GM18498 (cell line): Measurements from ENCODE around the gene SHCBP1L.

ENCODE experiments used
- ATAC-seq: cut with Tn5 transposase; IDR thresholded peaks from one replicate; pipeline ENCODE4 v1.9.1; 2021; ENCODE audit warnings: mild to moderate bottlenecking, moderate library complexity; ENCODE audit not compliant: unreplicated experiment

SHCBP1L gene

DNA sequence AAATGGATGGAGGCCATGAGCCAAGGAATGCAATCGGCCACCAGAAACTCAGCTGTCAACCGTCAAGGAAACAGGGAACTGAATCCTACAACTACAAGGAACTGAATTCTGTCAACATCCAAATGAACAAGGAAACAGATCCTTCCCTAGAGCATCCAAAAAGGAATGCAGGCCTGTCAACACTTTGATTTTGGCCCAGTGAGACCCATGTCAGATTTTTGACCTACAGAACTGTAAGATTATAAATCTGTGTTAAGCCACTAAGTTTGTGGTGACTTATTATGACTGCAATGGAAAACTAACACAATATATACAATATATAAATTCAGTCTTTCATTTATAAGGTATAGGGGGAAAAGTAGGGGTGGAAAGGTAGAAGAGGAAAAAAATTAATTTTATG lies 55.3 kb downstream of the SHCBP1L start:
- ATAC-seq, result no peak

DNA sequence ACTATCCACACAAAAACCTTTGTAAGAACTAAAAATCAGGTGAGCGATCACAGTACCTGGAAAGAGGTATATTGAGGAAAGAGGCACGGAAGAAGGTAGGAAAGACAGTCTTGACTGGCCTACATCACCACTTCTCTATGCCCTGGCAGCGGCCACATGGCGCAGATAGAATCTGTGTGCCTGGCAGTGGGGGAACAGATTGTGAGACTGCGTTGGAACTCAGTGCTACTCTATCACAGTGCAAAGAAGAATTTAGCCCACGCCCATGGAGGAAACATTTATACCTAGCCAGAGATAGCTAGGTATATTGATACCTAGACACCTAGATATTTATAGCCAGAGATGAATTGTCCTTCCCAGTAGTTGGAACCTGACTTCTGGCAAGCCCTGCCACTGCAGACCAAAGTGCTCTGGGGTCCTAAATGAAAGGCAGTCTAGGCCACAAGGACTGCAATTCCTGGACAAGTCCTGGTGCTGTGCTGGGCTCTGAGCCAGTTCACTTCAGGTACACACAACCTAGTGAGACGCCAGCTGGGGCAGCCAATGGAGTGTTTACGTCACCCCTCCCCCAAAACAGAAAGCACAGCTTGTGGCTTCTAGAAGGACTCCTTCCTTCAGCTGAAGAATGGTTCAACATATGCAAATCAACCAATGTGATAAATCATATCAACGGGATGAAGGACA lies 61.9 kb downstream of the SHCBP1L start:
- ATAC-seq, result no peak

DNA sequence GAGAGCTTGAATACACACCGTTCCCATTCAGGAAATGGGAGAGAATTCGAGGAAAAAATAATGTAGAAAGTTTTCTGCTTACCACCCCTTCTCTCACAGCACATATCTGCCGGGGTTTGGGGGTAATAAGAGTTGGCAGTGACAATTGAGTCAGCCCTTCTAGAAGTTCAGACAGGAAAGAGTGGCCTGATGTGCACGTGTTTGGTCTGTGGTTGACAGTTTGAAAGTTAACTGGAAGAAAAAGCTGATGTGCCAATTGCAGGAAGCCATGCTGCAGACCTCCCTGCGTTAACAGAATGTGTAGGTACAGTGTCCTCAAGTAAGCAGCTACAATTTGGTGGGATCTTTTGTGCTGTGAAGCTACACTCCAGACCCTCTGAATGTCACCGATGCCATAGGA lies 63.0 kb downstream of the SHCBP1L start:
- no peak for ATAC-seq

DNA sequence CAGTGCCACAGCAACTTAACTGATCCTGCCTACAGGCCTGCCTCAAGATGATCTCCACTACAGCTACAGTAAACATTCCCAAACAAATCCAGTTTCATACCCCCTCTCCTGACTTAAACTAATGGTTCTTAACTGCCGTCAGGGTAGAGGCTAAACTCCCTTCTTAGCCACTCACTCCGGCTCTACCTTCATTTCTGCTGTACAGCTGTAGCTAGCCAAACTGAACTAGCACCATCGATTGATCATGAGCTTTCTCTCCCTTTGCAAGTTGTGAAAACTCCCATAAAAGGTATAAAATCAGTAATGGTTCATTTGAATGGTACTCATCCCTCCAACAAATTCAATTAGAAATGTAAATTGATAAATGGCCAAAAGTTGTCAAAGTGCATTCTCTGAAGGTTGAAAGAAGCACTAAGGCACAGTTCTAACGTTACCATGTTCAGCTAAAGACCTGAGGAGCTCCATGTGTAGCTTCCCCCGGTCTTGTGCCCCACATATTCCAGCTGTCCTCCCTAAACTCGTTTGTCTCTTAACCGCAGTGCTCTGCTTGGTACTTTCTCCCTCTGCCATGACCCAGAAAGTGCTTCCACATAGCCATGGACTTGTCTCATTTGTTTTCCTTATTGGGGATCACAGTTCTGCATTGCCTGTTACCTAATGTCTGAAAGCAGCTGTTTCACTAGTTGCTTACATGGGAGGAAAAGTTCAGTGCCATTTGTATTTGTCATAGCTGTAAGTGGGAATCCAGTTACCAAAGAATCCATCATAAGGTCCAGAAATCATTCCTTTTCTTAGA lies 64.0 kb downstream of the SHCBP1L start:
- no peak for ATAC-seq

DNA sequence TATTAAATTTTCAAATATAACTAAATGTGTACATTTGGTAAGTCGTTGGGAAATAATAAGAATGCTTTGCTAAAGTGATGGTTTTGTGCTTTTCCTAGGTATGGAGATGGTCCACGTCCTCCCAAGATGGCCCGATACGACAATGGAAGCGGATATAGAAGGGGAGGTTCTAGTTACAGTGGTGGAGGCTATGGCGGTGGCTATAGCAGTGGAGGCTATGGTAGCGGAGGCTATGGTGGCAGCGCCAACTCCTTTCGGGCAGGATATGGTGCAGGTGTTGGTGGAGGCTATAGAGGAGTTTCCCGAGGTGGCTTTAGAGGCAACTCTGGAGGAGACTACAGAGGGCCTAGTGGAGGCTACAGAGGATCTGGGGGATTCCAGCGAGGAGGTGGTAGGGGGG lies 66.0 kb downstream of the SHCBP1L start:
- no peak for ATAC-seq

DNA sequence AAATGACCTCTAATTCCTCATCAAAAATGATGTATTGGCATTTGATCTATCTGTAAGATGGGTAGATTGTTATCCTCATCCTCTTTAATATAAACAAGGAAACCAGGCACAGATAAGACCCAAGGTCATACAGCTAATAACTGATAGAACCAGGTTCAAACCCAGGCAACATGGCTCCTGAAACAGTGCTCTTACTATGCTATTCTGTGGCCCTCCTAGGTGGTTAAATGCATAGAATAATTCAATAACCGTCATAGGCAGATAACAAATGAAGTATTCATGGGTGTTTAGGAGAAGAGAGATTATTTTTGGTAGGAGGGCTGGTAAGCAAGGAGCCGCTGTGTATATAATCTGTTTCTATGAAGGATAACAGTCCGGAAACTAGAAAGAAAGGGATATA lies 67.4 kb downstream of the SHCBP1L start:
- no peak for ATAC-seq

DNA sequence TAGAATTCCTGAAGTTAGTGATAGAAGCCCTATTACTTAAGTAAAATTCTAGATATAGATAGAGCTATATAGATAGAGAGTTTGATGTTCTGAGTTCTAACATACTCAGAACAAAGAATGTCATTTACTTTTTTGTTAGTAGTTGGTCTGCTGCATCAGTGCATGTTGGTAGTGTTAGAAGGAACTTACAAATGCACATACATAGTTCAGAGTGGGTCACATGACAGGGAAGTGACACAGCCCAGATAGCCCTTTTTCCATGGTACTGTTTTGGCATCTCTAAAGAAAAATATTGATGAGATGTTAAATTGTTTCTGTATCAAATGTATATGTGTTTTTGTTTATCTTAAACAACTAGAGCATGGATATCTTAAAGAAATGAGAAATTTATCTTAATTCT lies 68.1 kb downstream of the SHCBP1L start:
- ATAC-seq, result no peak

DNA sequence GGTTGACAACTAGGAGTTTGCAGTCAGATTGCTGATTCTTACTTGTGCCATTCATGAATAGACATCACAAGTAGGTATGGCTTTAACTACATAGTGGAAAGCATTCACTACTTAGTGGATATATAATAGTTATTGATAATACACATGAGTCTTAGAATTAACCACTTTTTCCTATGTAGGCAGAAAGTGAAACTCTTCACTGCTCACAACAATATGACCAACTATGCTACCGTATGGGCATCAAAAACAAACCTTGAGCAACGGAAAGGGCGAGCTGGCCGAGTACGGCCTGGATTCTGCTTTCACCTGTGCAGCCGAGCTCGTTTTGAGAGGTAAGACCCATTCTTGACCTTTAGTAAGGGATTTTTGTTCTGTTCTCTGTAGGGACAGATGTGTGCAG lies 75.1 kb downstream of the SHCBP1L start:
- ATAC-seq, result no peak

DNA sequence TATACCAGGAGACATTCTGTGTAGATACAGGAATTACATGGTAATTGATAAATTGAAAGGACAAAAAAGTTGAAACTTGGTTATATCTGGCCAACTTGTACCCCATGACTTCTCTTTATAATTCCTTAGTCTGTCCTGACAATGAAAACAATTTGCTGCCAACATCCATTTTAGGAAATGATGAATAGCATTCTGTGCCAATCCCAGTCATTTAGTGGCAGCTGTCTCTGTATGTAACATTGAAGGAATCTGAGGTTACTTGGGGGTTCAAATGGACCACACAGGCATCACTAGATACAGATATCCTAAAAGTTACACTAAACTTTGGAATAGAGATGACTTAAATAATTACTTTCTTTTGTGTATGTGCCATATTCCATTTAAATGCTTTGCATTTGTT lies 75.6 kb downstream of the SHCBP1L start:
- no peak for ATAC-seq

DNA sequence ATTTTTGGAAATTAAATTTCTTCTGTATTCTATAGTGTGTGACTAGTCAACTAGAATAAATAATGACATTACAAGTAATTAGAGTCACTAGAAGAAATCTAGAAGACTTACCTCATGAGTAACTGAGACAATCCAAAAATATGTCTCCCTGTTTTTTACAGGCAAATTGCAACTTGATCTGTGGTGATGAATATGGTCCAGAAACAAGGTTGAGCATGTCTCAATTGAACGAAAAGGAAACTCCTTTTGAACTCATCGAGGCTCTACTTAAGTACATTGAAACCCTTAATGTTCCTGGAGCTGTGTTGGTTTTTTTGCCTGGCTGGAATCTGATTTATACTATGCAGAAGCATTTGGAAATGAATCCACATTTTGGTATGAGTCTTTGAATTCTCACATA lies 77.1 kb downstream of the SHCBP1L start:
- no peak for ATAC-seq

DNA sequence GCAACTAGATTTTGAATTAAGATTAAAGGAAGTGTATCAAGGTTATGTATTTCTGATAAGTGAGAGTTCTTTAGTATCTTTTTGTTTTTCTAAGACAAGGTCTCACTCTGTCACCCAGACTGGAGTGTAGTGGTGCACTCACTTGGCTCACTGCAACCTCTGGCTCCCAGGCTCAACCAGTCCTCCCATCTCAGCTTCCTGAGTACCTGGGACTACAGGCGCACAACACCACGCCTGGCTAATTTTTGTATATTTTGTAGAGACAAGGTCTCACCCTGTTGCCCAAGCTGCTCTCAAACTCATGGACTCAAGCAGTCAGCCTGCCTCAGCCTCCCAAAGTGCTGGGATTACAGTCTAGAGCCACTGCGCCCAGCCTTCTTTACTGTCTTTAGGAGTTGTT lies 80.1 kb downstream of the SHCBP1L start:
- no peak for ATAC-seq

DNA sequence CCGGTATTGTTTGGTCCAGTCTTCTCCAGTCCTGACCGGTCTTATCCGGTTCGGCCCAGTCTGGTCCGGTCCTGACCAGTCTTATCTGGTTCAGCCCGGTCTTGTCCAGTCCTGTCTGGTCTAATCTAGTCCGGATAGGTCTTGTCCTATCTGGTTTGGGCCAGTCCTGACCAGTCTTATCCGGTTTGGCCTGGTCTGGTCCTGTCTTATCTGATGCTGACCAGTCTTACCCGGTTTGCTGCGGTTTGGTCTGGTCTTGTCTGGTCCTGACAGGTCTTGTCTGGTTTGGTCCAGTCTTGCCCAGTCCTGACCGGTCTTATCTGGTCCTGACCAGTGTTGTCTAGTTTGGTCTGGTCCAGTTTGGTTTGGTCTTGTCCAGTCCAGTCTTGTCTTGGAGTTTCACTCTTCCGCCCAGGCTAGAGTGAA lies 83.7 kb downstream of the SHCBP1L start:
- ATAC-seq, result no peak

DNA sequence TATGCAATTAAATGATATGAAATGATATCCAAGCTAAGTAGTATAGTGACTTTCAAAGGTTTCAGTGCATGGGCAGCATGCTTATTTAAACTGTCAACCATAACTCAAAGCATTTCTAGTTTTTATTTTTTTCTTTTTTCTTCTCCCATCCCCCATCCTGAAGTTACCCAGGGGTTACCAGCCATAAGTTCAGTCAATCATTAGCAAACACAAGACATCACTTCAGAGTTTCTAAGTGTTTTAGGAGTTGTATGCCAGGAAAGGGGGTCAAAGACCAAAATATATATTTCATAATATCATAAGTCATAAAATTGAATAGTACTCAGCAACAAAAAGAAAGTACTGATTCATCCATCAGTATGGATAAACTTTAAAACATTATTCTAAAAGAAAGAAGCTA lies 85.1 kb downstream of the SHCBP1L start:
- no peak for ATAC-seq

DNA sequence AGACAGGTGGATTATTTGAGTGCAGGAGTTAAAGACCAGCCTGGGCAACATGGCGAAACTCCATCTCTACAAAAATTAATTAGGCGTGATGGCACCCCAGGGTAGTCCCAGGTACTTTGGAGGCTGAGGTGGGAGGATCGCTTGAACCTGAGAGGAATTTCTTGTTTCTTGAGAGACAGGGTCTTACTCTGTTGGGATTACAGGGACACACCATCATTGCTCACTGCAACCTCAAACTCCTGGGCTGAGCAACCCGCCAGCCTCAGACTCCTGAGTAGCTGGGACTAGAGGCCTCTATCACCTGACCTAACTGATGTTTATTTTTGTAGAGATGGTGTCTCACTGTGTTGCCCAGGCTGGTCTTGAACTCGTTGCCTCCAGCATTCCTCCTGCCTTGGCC lies 89.0 kb downstream of the SHCBP1L start:
- ATAC-seq, result no peak

DNA sequence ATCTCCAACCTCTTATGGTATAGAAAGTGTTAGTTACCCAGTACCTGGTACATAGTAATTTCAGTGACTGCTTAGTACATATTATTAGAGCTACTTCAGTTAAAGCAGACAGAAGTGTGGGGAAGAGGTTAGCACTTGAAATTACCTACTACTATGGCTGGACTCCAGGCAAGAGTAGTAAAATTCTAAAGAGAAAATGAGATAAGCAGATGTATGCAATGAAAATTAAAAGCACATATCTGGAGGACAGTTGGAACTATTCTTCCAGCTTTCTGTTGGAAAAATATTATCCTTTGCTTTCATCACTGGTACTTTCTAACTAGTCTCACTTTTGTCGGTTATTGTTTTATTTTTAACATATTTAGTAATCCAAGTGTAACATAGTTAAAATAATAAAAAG lies 90.1 kb downstream of the SHCBP1L start:
- no peak for ATAC-seq

DNA sequence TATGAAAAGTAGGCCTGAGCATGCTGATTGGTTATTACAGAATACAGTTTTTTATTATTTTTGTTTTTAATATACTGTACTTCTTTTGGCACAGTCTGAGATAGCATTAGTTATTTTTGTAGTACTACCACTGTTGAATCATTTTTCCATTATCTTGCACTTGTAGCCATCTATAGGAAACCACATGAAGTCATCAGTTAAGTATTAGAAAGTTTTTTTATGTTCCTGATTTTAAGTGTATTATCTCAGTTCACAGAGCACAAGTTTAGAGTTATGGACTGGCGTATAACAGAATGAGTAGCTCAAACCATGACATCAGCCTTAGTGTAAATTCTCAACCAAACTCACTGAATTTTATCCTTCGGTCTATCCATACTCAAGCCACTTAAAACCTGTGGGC lies 91.0 kb downstream of the SHCBP1L start:
- no peak for ATAC-seq

DNA sequence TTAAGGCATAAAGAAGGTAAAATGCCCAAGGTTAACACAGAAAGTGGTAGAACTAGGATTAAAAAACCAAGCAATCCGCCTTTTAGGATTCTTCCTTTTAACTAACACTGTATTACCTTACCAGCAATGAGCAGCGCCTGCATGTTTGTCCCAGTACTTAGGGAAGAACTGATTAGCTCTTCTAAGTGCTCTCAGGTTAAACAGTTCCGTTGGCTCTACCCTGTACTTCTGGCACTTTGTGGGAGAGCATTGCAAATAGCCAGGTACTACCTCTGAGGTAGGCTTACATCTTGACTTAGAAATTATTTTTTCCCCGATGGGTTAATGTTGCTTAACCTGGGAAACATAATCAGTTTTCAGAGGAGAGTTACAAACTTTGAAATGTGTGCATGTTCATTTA lies 92.3 kb downstream of the SHCBP1L start:
- ATAC-seq, result no peak

DNA sequence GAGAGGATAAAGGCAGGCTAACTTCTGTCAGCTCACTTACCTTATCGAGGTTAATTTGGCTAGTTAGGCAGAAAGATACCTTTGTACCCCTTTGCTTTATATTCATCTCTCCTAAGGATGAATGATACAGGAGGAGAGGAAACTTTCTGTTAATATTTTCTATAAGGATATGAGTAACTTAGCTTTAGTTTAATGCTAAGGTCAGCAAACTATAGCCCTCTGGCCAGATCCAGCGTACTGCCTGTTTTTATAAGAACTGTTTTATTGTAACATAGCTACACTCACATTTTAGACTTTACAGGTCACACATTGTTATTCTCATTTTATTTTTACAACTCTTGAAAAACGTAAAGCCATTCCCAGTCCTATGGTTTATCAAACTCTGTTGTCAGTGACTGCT lies 95.8 kb downstream of the SHCBP1L start:
- no peak for ATAC-seq

DNA sequence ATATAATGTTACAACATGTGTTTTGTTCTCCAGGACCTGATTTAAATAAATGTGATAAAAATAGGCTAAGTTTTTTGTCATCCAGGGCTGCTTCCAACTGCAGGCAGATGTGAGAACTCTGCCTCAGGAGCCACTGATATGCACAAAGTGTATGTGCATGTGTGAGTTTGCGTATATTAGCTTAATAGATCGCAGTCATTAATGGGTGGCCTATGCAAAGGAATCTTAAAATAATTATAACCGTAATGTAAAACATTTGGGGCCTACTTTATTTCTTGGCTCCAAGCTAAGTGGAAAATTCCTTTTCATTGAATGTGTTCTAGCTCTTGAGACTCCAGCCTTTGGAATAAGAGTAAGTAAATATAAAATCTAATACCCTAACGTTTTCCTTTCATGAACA lies 97.1 kb downstream of the SHCBP1L start:
- no peak for ATAC-seq

DNA sequence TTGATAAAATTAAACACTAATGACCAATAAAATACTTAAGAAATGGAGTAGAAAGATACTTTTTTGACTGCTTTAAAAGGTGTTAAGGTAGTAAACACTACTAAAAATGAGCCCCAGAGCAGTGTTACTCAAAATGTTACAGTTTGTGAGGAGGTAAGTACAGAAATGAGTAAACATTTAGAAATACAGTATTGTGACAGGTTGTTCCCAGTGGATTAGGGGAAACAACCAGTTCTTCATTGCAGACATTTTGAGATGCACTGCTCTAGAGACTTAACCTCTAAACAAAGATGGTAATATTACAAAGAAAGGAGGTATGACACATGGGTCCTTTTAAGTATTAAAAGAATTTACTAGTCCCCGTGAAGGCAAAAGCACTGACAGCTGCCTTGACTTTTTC lies 101.1 kb downstream of the SHCBP1L start:
- no peak for ATAC-seq

DNA sequence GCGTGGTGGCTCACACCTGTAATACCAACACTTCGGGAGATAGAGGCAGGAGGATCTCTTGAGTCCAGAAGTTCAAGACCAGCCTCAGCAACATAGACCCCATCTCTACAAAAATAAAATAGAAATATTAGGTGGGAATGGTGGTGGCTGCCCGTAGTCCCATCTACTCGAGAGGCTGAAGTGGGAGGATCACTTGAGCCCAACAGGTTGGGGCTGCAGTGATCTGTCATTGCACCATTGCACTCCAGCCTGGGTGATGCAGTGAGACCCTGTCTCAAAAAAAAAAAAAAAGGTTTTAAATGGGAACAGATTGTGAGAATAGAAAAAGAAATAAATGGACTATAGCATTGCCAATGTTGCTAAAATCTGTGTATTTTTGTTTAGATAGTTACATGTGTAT lies 102.6 kb downstream of the SHCBP1L start:
- ATAC-seq, result no peak
